Left ventricle myocardium superior (tissue), 1 donor: Measurements from ENCODE around the gene TRDMT1. TPM values are rescaled to one million over a fixed set of nuclear protein-coding genes. Genes with fewer than 3 reads are reported as not detected.

ENCODE experiments used
- ATAC-seq: fragments of 200-7000 bp; cut with Tn5 transposase; one replicate; pipeline ENCODE4 v1.9.1; 2020; ENCODE audit warnings: mild to moderate bottlenecking, moderate library complexity
- DNase-seq: peaks from one replicate; pipeline ENCODE4 v3.0.0-alpha.2; 2020
- intact Hi-C: fragments of 100-400 bp; cut with micrococcal nuclease; formaldehyde crosslinking; loops from one replicate; pipeline ENCODE4 v1.11.0; 2022
- total RNA-seq: library from RNA; stranded (reverse); fragmentation: NEBNext Ultra II Directional; extraction: Animal tissue kit (Norgen Biotek cat#: 25700); gene quantifications from one replicate; pipeline ENCODE4 v1.2.1, GENCODE V29; 2021
- donor health status: DM: no; HTN: yes; CAD: no; lungs with severe emphysema.

Gene TRDMT1
- total RNA-seq, 1 donor from 2014 or later = 3.8 TPM

- DNase-seq = no peak
- intact Hi-C loops = no loop called here
- ATAC-seq = no peak
These were observed 15.6 kb downstream of the TRDMT1 start for GRCh38 chr10:17185873-17186272.

GRCh38 chr10:17183110-17183509, 18.4 kb downstream of the TRDMT1 start:
- DNase-seq (no peak), ATAC-seq (no peak)
- intact Hi-C loops = no loop called here

GRCh38 chr10:17181751-17182150, 19.7 kb downstream of the TRDMT1 start:
- intact Hi-C loops = no loop called here
- ATAC-seq (no peak), DNase-seq (no peak)

DNA sequence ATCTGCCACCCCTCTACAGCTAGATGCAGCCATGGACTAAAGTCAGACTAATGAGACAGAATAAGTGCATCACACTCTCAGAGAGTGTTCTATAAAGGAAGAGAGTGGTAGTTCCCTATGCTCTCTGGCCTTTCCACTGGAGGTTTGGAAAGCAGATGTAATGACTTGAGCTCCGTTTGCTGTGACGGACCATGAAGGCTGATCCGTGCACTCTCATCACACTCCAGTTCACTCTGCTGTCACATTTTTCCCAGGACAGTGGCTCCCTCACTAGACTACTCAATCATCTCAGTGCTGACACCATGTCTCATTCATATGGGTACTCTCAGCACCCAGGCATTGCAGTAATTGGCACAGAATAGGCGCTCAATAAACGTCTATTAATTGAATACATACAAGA, 20.4 kb downstream of the TRDMT1 start:
- ATAC-seq (no peak), DNase-seq (no peak)
- intact Hi-C loops = no loop called here

DNA sequence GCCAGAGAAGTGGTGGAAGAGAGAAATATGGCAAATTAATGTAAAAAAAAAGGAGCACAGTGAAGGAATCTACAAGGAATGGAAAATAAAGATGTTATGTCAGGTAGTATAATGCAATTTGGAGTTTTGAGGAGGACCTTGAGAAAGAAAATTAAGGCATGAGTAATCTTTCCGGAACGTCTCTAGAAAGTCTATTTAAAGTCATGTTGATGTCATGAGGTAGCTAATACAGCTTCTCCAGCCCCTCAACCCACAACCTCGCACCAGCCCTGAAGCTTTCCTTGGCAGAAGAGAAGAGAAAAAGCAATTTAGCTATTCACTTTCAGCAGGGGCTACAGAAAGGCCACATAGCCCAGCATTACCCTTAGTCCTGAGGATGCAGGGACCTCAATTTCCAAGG, 22.5 kb downstream of the TRDMT1 start:
- ATAC-seq (no peak), DNase-seq (no peak)
- intact Hi-C loops = no loop called here

DNA sequence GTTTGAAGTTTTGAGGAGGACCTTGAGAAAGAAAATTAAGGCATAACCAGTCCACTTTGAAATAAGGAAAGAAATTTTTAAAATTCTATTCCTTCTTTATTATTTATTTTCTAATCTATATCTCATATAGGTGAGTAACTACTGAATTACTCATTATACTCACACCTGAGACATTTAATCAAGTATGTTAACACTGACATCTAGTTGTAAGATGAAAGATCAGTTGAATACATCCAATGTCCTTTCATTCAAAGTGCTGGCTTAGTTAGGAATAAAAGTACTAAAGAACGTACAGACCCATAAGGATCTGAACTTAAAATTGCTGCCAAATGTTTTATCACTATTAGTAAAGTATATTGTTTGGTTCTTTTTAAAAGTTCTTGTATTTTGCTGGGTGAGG, 23.5 kb downstream of the TRDMT1 start:
- no peak for ATAC-seq
- no peak for DNase-seq
- intact Hi-C loops = no loop called here

GRCh38 chr10:17177014-17177413, 24.5 kb downstream of the TRDMT1 start:
- intact Hi-C loops = no loop called here
- ATAC-seq (no peak), DNase-seq (no peak)

DNA sequence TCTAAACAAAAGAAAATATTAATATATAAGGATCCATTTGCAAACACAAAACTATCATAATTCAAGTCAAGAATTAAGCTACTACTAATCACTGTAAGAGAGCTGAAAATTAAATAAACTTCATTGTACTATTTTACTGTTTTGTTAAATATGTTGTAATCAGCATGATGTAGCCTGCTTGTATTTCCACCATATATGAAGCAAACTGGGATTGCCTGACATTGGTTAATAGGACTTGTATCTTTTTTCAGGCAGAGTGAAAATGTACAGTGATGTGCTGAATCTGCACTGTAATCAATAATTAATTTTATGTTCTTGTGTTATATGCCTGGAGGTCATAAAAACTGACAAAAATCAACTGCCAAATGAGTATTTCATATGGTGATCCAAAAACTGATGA, 25.4 kb downstream of the TRDMT1 start:
- ATAC-seq = no peak
- intact Hi-C loops = no loop called here

DNA sequence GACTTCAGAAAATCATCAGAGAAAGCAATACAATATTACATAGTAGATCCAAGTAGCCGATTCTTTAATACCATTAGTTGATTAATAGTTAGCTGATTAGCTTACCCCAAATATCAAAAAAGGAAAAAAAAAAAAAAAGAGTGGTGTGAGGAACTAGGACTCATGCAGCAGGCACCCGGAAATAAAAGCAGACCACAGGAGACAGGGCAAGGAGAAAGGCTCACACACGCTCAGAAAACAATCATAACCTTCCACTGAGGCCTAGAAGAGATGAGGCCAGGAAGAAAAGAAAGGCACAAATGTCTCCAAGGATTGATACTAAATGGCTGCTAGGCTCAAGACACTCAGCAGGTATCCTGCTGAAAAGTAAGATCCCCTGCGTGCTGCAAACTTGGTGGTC, 25.9 kb downstream of the TRDMT1 start:
- DNase-seq (no peak), ATAC-seq (no peak)
- intact Hi-C loops = no loop called here

More for the DNA sequence above, 25.4 kb downstream of the TRDMT1 start:
- no peak for DNase-seq

- intact Hi-C loops = no loop called here
- DNase-seq (no peak), ATAC-seq (no peak)
These were observed 26.8 kb downstream of the TRDMT1 start for GRCh38 chr10:17174626-17175025.

DNA sequence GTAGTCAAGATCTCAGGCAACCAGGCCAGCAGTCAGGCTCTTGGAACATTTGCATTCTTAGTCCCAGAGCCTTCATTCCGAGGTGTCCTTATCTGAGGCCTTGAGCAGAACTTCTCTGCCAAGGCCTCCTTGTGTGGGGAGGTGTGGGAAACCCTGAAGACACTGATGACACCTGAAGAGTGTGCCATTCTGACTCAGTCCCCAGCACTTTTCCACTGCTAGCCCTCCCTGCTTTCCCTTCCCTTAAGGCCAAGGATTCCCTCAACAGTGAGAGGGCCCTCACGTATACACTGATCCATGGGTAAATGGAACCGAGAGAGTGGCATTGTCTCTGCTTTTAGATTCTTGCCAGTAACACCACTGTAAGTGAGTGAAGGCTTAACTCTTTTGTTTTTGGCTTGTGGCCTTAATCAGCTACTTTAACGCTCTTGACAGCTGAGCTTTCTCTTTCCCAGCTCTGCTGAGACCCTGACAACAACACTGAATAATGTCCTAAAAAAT, 30.3 kb downstream of the TRDMT1 start:
- ATAC-seq = no peak
- intact Hi-C loops = no loop called here
- DNase-seq = no peak

DNA sequence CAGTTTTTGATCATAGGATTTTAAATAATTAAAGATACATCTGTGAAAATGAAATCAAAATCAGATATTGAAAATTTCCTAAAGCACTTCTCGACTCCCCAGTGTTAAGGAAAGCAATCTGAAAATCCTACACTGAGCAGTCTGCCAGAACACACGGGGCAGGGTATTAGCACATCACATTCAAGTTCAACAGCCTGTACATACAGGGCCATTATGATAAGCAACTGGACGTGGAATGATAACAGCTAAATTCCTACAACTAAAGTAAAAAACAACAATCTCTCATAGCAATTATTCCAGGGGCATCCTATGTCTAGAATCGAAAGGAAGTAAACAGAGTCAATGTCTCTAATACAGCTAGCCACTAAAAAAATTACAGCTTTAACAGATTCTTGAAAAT, 31.7 kb downstream of the TRDMT1 start:
- ATAC-seq (no peak), DNase-seq (no peak)
- intact Hi-C loops = no loop called here

- intact Hi-C loops = no loop called here
- no peak for DNase-seq
- ATAC-seq = no peak
These were observed 34.8 kb downstream of the TRDMT1 start for GRCh38 chr10:17166699-17167098.

DNA sequence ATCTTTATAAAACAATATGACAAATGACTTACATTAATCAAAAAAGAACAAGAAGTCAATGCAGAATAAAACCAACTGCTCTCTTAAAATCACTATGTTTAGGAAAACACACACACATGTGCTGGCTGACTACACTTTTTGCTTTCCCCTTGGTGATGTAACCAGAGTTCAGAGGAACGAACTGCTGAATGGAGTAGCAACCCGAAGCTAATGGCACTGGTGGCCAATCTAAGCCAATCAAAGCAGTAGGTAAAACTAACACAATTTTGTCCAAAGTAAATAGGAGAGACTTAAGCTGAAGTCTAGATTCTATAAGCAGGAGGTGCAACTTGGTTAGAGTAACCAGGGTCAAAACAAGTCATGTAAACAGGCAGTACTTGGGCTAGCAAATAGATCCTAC, 38.6 kb downstream of the TRDMT1 start:
- DNase-seq (no peak), ATAC-seq (no peak)
- intact Hi-C loops = no loop called here

DNA sequence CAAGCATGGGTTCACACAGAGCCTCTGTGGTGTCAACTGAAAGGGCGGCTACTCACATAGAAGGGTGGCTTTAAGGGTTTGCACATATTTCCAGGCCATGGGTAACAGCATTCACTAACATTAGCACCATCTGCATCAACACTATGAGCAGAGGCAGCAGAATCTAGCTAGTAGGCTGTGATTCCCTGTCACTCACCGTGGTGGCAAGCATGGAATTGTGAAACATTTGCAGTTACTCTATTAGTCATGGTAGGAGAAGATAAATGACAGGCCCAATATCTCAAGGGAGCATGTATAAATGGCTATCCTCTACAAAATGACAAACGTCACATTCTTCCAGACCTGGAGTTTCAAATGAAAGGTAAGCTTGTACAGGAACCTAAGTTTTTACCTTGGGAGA, 39.7 kb downstream of the TRDMT1 start:
- DNase-seq (no peak), ATAC-seq (no peak)
- intact Hi-C loops = no loop called here

- ATAC-seq (no peak), DNase-seq (no peak)
- intact Hi-C loops = no loop called here
These were observed 44.4 kb downstream of the TRDMT1 start for GRCh38 chr10:17157024-17157423.

DNA sequence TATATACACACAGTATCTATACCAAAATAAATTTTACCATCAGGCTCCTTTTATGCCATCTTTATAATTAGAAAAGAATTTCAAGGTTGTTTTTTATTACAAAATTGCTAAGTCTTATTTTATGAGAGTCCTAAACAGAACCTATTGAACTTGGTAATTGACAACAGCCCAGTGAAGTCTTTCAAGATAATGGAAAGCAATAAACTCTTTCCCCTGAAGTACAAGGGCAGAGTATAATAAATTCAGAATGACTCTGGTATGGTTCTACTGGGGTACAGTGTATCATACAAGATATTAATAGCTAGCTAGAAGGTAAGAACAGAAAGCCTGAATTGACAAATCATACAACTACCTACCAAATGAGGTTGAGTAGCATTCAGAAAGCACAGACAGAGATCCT, 45.6 kb downstream of the TRDMT1 start:
- intact Hi-C loops = no loop called here
- ATAC-seq (no peak), DNase-seq (no peak)

DNA sequence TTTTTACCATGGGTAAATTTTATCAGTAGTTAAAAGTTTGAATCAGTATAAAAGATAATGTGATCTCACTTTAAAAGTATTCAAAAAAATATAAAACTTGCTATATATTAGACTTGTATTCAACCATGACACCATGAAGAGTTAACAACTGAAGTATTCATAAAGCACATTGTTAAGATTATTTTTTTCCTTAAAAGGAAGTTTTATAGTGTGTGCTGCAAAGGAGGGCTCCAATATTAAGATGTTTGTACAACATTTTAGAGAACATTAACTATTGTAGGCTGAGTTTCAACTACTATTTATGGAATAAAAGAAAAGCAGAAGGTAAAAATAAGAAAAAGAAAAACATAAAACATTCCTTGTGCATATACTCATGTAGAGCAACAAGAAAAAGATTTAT, 47.4 kb downstream of the TRDMT1 start:
- DNase-seq = no peak
- intact Hi-C loops = no loop called here
- no peak for ATAC-seq

- intact Hi-C loops = no loop called here
- no peak for DNase-seq
- ATAC-seq = no peak
These were observed 48.2 kb downstream of the TRDMT1 start for GRCh38 chr10:17153321-17153720.

DNA sequence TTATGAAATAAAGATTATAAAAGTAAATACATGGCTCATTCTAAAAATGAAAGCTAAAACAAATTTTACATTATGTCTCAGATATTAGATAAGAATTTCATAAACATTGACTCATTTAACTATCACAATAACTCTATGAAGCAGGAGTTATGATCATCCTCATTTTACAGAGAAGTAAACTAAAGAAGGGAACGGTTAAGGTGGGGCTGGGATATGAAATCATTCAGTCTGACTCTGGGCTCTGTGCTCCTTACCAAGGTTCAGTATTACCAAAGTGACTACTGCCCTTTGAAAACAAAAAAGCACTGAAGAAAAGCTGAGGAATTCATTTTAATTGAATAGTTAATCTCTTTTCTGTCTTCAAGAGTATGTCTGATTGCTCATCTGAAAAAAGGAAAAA, 49.8 kb downstream of the TRDMT1 start:
- ATAC-seq (no peak), DNase-seq (no peak)
- intact Hi-C loops = no loop called here

DNA sequence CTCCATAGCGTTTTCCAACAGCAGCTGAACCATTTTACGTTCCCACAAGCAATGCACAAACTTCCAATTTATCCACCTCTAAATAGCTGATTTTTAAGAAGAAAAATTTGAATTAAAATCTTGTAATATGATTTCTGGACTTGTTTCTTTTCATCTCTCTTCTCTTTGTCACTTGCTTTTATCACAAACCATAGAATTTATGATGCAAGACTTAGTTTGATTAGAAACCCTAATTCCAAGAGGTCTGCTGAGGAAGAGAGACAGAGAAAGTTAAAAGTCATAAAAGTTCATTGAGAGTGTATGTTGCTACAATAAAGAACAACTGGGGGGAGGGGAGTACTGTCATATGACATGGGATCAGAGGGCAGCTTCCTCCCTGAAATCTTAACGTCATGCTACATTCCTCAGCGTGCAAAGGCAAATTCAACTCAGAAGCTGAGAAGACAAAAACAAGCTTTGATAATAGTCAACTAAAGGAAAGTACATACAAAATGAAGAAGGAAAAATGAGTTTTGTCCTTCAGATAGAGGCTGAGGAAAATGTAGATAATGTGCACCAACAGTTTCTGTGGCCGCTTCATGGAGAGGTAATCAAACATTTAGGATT, 53.5 kb downstream of the TRDMT1 start:
- intact Hi-C loops = no loop called here
- DNase-seq = no peak
- no peak for ATAC-seq

GRCh38 chr10:17146892-17147291, 54.6 kb downstream of the TRDMT1 start:
- no peak for ATAC-seq
- intact Hi-C loops = no loop called here
- DNase-seq = no peak
